Stimulated activated CD8-positive, alpha-beta memory T cell treated with anti-CD3 and anti-CD28 coated beads, Interleukin-12 subunit alpha, Interleukin-12 subunit beta, amount 100 ng/mL, for 24 hours (primary cell): ENCODE results near the gene MLEC.
"Not testable (repeated sequence)": the region's sequence is repeated elsewhere in the genome, so short reads cannot be mapped to it uniquely, and the experiment has no call there.

Source experiments
- DNase-seq: peaks from one replicate; pipeline ENCODE4 v3.0.0-alpha.2; 2020; ENCODE audit errors: extremely low read depth

Gene MLEC

GRCh38 chr12:120720987-120721801 is 34.2 kb downstream of the MLEC start:
- no peak for DNase-seq

- DNase-seq: no peak
Measured at GRCh38 chr12:120721866-120722265, 34.9 kb downstream of the MLEC start.

GRCh38 chr12:120722784-120723183 is 35.8 kb downstream of the MLEC start:
- DNase-seq: no peak

- no peak for DNase-seq
Measured at GRCh38 chr12:120724720-120725119, 37.8 kb downstream of the MLEC start.

- DNase-seq: no peak
Measured at GRCh38 chr12:120725151-120725658, 38.3 kb downstream of the MLEC start.

GRCh38 chr12:120725659-120726509 is 38.9 kb downstream of the MLEC start, which contains the start of gene ACADS:
ACADS (plus strand) TSS chr12:120725826; CDS start chr12:120725886, 60 bp downstream.
- DNase-seq: peak; percentile 77

GRCh38 chr12:120726510-120726793 is 39.5 kb downstream of the MLEC start:
- DNase-seq: no peak

- DNase-seq: no peak
Measured at GRCh38 chr12:120726961-120727360, 40.0 kb downstream of the MLEC start.

GRCh38 chr12:120732198-120732597 is 45.2 kb downstream of the MLEC start:
- DNase-seq: not testable (repeated sequence)

- DNase-seq: no peak
Measured at GRCh38 chr12:120733574-120733973, 46.6 kb downstream of the MLEC start.

GRCh38 chr12:120734210-120734609 is 47.3 kb downstream of the MLEC start:
- no peak for DNase-seq

GRCh38 chr12:120735181-120735580 is 48.2 kb downstream of the MLEC start:
- no peak for DNase-seq

GRCh38 chr12:120736404-120737331 is 49.7 kb downstream of the MLEC start:
- DNase-seq: no peak

GRCh38 chr12:120737557-120738251 is 50.8 kb downstream of the MLEC start:
- DNase-seq: no peak

- DNase-seq: no peak
Measured at GRCh38 chr12:120738252-120739030, 51.5 kb downstream of the MLEC start.

GRCh38 chr12:120739031-120739762 is 52.2 kb downstream of the MLEC start:
- DNase-seq: no peak

- DNase-seq: no peak
Measured at GRCh38 chr12:120739821-120740613, 53.1 kb downstream of the MLEC start.

- no peak for DNase-seq
Measured at GRCh38 chr12:120740871-120741270, 53.9 kb downstream of the MLEC start.
